C4-2B (cell line): Measurements from ENCODE around the gene COL23A1.

ENCODE experiments used
- ZFX ChIP-seq: fragments of 450-650 bp; IDR thresholded peaks from 2 replicates; pipeline ENCODE4 v1.6.1; 2017
- TF ChIP-seq, protein P1 (sequence below): fragments of 450-650 bp; conservative IDR thresholded peaks from 2 replicates; pipeline ENCODE4 v1.5.1; 2017; ENCODE audit warnings: mild to moderate bottlenecking

DNA sequence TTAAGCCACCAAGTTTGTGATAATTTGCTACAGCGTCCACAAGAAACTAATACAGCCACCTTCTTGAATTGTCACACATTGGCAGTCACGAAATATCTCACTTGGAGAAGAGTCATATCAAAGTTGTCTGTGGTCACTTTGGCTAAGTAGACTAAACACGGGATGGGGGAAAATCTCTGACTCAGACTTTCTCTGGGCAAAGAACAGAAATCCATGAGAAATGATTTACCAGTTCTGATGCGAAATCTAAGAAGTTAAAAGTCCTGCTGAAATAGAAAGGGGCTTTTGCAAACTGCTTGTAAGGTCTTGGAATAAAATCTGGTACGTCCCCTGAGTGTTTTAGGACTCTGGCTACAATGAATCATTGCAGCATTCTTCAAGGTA lies 158.4 kb downstream of the COL23A1 start:
- TF ChIP-seq, protein P1, sequence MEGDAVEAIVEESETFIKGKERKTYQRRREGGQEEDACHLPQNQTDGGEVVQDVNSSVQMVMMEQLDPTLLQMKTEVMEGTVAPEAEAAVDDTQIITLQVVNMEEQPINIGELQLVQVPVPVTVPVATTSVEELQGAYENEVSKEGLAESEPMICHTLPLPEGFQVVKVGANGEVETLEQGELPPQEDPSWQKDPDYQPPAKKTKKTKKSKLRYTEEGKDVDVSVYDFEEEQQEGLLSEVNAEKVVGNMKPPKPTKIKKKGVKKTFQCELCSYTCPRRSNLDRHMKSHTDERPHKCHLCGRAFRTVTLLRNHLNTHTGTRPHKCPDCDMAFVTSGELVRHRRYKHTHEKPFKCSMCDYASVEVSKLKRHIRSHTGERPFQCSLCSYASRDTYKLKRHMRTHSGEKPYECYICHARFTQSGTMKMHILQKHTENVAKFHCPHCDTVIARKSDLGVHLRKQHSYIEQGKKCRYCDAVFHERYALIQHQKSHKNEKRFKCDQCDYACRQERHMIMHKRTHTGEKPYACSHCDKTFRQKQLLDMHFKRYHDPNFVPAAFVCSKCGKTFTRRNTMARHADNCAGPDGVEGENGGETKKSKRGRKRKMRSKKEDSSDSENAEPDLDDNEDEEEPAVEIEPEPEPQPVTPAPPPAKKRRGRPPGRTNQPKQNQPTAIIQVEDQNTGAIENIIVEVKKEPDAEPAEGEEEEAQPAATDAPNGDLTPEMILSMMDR = no peak
- TF ChIP-seq ZFX = no peak
